HG02884 (cell line): Measurements from ENCODE around the gene WDFY3.

Source experiments
- ATAC-seq: cut with Tn5 transposase; IDR thresholded peaks from one replicate; pipeline ENCODE4 v1.9.1; 2021; ENCODE audit warnings: mild to moderate bottlenecking, moderate library complexity; ENCODE audit not compliant: unreplicated experiment

The WDFY3 gene

GRCh38 chr4:84948056-84948455 lies 18.4 kb downstream of the WDFY3 start:
- ATAC-seq: no peak

DNA sequence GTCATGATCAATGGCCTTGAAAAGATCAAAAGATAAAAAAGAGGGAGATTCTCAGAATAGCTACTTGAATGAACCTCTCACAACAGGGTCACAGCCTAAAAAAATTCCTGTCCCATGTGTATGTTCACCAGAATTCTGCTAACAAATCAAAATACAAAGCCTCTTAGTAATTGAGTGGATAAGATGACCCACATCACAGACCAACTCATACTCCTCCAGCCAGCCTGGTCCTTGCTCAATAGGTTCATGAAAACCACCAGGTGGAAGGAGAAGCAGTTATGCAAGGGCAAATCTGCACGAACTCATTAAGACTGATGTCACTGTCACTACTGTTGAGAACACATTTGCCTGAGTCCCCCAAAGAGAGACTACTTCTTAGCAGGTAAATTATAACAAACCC lies 21.5 kb downstream of the WDFY3 start:
- no peak for ATAC-seq

DNA sequence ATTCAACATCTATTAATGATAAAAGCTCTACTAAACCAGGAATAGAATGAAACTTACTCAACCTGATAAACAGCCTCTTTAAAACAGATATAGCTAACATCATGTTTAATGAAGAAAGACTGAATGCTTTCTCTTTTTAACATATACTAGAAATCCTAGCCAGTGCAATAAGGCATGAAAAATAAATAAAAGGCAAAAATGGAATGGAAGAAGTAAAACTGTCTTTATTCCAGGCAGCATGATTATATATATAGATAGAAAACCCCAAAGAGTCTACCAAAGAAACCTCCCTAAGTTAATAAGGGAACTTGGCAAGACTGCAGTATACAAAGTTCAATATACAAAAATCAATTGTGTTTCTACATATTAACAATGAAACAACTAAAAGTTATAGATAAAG lies 25.5 kb downstream of the WDFY3 start:
- ATAC-seq: no peak

GRCh38 chr4:84939113-84939512 lies 27.4 kb downstream of the WDFY3 start:
- no peak for ATAC-seq

DNA sequence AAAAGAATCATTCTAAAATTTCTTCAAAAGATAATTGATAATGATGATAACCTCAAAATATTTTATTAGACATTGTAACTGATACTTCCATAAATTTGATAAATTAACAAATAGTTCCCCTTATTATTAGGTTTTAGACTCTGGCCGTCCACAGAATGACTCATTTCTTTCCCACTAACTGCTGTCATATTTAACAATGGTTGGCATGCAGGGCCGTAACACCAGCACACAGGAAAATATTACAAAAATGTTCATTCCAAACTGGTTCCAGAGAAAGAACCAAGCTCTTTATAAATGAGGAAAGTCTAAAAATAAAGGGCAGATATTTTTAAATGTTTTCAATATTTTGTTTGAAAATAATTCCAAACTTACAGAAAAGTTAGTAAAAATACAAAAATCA lies 28.2 kb downstream of the WDFY3 start:
- ATAC-seq: no peak

GRCh38 chr4:84937381-84937977 lies 29.0 kb downstream of the WDFY3 start:
- no peak for ATAC-seq

GRCh38 chr4:84936123-84936522 lies 30.4 kb downstream of the WDFY3 start:
- no peak for ATAC-seq

GRCh38 chr4:84932462-84932861 lies 34.0 kb downstream of the WDFY3 start:
- ATAC-seq: no peak

- ATAC-seq: no peak
Observed at GRCh38 chr4:84931961-84932360, 34.5 kb downstream of the WDFY3 start.

DNA sequence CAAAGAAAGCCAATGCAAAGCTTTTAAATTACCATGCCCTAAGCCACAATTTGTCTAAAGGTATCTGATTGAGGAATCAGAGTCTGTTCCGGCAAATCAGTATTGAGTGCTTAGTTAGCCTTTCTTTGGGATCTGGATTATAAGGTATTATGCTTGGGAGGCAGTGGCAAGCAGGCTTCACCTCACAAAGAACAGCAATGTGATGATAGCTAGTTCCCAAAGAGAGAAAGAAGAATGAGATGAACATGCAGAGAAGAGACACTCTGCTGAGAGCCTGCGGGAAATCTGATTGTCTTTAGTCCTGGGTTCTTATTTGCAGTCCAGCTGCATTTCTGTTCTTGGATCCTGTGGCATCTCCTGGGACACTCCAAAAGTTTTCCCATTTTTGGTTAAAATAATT lies 35.2 kb downstream of the WDFY3 start:
- no peak for ATAC-seq

DNA sequence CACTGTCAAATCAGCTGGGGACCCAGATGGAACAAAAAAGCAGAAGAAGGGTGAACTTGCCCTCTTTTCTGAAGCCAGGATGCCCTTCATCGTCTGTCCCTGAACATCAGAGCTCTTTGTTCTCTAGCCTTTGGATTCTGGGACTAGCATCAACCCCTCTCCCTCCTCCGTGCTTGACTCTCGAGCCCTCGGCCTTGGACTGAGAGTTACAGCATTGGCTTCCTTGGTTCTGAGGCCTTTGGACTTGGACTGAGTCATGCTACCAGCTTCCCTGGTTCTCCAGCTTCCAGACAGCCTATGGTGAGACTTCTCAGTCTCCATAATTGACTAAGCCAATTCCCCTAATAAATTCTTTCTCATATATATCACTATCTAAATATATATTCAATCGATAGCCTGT lies 38.4 kb downstream of the WDFY3 start:
- ATAC-seq: no peak

DNA sequence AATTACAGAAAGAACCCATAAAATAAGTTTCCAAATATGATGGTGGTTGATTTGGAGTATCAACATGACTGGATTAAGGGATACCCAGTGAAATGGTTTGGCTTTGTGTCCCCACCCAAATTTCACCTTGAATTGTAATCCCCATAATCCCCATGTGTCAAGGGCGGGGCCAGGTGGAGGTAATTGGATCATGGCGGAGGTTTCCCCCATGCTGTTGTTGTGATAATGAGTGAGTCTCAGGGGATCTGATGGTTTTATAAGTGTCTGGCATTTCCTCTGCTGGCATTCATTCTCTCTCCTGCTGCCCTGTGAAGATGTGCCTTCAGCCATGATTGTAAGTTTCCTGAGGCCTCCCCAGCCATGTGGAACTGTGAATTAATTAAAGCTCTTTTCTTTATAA lies 39.1 kb downstream of the WDFY3 start:
- ATAC-seq: no peak

- ATAC-seq: no peak
Observed at GRCh38 chr4:84925558-84925957, 40.9 kb downstream of the WDFY3 start.

GRCh38 chr4:84924434-84924833 lies 42.1 kb downstream of the WDFY3 start:
- ATAC-seq: no peak

DNA sequence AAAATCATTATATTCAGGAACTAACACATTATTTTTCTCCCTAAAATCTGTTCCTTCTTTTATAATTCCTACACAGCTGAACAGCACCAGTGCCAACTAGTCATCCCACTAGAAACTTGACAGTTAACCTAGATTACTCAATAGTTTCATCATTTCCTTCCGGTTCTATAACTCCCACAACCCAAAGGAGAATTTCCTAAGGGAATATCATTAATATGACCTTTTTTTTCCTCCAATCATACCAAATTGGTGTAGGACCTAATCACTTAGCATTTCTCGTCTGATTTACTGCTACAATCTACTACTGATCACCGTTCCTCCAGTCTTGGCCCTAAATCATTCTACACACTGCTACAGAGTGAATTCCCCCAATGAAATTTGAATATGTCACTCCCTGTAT lies 45.9 kb downstream of the WDFY3 start:
- ATAC-seq: no peak

DNA sequence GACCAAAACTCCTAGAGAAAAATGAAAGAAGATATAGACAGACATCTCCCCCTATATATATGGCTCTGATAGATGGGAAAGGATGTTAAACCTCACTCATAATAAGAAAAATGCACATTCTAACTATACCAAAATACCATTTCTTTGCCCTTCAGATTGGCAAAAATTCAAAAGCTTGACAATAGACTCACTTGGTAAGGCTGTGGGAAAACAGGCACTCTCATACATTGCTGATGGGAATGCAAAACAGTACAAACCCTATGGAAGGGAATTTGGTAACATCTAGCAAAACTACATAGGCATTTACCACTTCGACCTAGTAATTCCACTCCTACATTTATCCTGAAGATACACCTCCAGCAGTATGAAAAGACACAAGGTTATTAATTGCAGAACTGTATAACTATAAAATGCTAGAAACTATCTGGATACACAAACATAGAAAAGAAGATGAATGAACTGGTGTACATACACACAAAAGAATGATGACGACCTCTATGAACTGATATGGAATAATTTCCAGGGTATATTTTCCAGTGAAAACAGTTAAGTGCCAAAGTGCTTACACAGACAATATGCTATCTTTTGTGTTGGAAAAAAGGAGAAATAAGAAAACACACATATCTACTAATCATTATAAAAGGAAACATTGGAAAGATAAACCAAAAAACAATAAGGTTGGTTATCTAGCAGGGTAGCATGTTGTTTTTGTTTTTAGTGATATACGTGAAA lies 48.5 kb downstream of the WDFY3 start:
- ATAC-seq: no peak

GRCh38 chr4:84917086-84917821 lies 49.2 kb downstream of the WDFY3 start:
- no peak for ATAC-seq

- ATAC-seq: no peak
Observed at GRCh38 chr4:84916227-84916626, 50.3 kb downstream of the WDFY3 start.

DNA sequence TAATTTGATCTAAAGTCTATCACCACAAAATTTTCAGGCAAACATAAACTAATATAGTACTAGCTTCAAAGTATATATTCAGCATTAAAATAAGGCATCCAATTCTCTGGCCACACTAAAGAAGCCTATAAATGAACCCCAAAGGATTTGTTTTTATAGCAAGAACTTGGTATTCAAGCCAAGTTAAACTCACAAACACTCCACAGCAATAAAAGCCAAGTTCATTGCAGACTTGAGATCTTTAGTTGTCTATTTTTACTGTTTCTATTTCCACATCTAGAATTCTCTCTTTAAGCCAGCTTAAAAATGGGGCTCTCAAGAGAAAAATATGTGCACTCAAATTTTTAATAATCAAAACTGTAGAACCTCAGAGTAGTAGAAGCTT lies 51.1 kb downstream of the WDFY3 start:
- no peak for ATAC-seq

DNA sequence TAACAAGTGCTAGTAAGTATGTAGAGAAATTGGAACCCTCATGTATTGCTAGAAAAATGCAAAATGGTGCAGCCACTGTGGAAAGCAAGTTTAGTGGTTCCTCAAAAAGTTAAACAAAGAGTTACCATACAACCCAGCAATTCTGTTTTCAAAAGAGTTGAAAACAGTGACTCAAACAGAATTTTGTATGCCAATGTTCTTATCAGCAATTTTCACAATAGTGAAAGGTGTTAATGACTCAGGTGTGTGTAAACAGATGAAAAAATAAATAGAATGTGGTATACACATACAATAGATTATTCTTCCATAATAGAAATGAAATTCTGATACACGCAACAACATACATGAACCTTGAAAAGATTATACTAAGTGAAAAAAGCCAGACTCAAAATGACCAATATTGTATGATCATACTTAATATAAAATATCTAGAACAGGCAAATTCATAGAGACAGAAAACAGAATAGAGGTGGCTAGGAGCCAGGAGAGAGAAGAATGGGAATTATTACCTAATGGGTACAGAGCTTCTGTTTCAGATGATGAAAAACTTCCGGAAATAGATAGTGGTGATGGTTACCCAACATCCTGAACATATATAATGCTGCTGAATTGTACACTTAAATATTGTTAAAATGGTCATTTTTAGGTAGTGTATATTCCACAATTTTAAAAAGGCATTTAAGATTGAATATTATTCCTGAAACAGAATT lies 51.6 kb downstream of the WDFY3 start:
- ATAC-seq: no peak

- ATAC-seq: no peak
Observed at GRCh38 chr4:84913176-84913575, 53.3 kb downstream of the WDFY3 start.

DNA sequence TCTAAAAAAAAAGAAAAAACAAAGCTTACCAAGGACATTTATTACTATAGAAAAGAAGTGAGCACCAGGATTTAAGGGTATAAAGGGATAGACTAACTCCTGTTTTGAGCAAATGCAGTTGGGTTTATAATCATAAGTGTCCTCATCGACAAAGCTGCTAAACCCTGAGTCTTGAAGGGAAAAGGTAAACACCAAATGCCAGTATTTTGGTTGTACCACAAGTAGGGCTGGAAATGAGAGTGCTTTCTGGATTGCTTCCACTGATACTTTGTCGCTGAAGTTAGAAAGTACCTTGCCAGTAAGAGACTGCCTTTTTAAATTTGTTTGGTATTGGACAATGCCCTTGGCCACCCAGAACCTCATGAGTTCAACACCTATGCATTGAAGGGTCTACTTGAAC lies 53.7 kb downstream of the WDFY3 start:
- no peak for ATAC-seq
